ENCODE measurements around the gene STRN4. TPM values are rescaled to one million over a fixed set of nuclear protein-coding genes. Genes with fewer than 3 reads are reported as not detected.

Gene STRN4
- total RNA-seq, 1 donor, result 45.9 TPM

- TF ChIP-seq CTCF (IDR thresholded peaks at IDR 0.05; ENCODE audit: insufficient read depth, low read length), result no peak
- DNase-seq (ENCODE audit: low read depth), result no peak
- no peak overlapping the region for H3K4me3 ChIP-seq (ENCODE audit: low read depth, low read length)
Observed at GRCh38 chr19:46685189-46685588, 61.1 kb downstream of the STRN4 start.

GRCh38 chr19:46678110-46678732 lies 68.0 kb downstream of the STRN4 start:
- TF ChIP-seq CTCF (IDR thresholded peaks at IDR 0.05; ENCODE audit: insufficient read depth, low read length), result no peak
- no peak for DNase-seq (ENCODE audit: low read depth)

GRCh38 chr19:46674416-46675178 lies 71.7 kb downstream of the STRN4 start:
- DNase-seq (ENCODE audit: low read depth), result no peak
- TF ChIP-seq CTCF (IDR thresholded peaks at IDR 0.05; ENCODE audit: insufficient read depth, low read length), result no peak
- H3K4me3 ChIP-seq (ENCODE audit: low read depth, low read length), result no peak overlapping the region

More at GRCh38 chr19:46678110-46678732, 68.0 kb downstream of the STRN4 start:
- no peak overlapping the region for H3K4me3 ChIP-seq (ENCODE audit: low read depth, low read length)

GRCh38 chr19:46670813-46671212 lies 75.4 kb downstream of the STRN4 start:
- no peak for DNase-seq (ENCODE audit: low read depth)
- TF ChIP-seq CTCF (IDR thresholded peaks at IDR 0.05; ENCODE audit: insufficient read depth, low read length), result no peak
- no peak overlapping the region for H3K4me3 ChIP-seq (ENCODE audit: low read depth, low read length)

Small RNA genes lying within 50 kb of the gene (small RNA-seq; reads per million reads assigned to genes)
- gene MIR320E (0.19 reads per million), gene RF00019 (not detected), gene RN7SL364P (not detected)

Other genes with a start within 250 kb of the STRN4 start
- gene CALM3, start 145.1 kb downstream of the STRN4 start, total RNA-seq (ENCODE audit: low replicate concordance), result 112 and 210 TPM in 2 replicates
- gene PTGIR, start 121.4 kb downstream of the STRN4 start, total RNA-seq (ENCODE audit: low replicate concordance), result 11.4 and 23.2 TPM in 2 replicates
- not detected in 2 replicates for gene GNG8, start 110.2 kb downstream of the STRN4 start, total RNA-seq (ENCODE audit: low replicate concordance)
- gene DACT3, start 85.3 kb downstream of the STRN4 start, total RNA-seq (ENCODE audit: low replicate concordance), result 5.1 and 17.5 TPM in 2 replicates
- gene PRKD2, start 29.3 kb downstream of the STRN4 start, total RNA-seq (ENCODE audit: low replicate concordance), result 8.0 and 9.7 TPM in 2 replicates
- 11.8 and 13.2 TPM in 2 replicates for gene FKRP, start 393 bp downstream of the STRN4 start, total RNA-seq (ENCODE audit: low replicate concordance)
- gene SLC1A5, start 42.1 kb upstream of the STRN4 start, total RNA-seq (ENCODE audit: low replicate concordance), result 84.1 and 158 TPM in 2 replicates
- 113 and 159 TPM in 2 replicates for gene AP2S1, start 104.4 kb upstream of the STRN4 start, total RNA-seq (ENCODE audit: low replicate concordance)
- gene ARHGAP35, start 114.5 kb upstream of the STRN4 start, total RNA-seq (ENCODE audit: low replicate concordance), result 48.7 and 61.3 TPM in 2 replicates